Stimulated activated CD4-positive, alpha-beta T cell treated with anti-CD3 and anti-CD28 coated beads, Interleukin-1b, Interleukin-23, amount 100 ng/mL, for 1 hour (primary cell): ENCODE measurements around the gene KCNAB3.

ENCODE experiments used
- DNase-seq, 2 donors: peaks; one replicate each; pipeline ENCODE4 v3.0.0-alpha.2; 2020; ENCODE audit warnings: low read depth in 2 of 2

Gene KCNAB3

GRCh38 chr17:7903154-7904103, 26.2 kb downstream of the KCNAB3 start:
- no peak for DNase-seq

GRCh38 chr17:7897773-7898172, 31.9 kb downstream of the KCNAB3 start:
- no peak for DNase-seq

- no peak for DNase-seq
Observed at GRCh38 chr17:7897090-7897489, 32.6 kb downstream of the KCNAB3 start.

- no peak for DNase-seq
Observed at GRCh38 chr17:7894866-7895265, 34.8 kb downstream of the KCNAB3 start.

GRCh38 chr17:7894226-7894625, 35.4 kb downstream of the KCNAB3 start:
- no peak for DNase-seq

GRCh38 chr17:7893187-7893880, 36.3 kb downstream of the KCNAB3 start:
- DNase-seq = no peak

GRCh38 chr17:7889166-7889955, 40.3 kb downstream of the KCNAB3 start:
- DNase-seq = no peak

- DNase-seq = peak; percentile 13 to 38
Observed at GRCh38 chr17:7888184-7888920, 41.3 kb downstream of the KCNAB3 start, which contains the start of gene CHD3. CHD3 (plus strand) TSS chr17:7888789; CDS start chr17:7889001, 212 bp downstream.

- DNase-seq = peak; percentile 77 to 78
Observed at GRCh38 chr17:7887482-7888183, 42.0 kb downstream of the KCNAB3 start.

- DNase-seq = no peak
Observed at GRCh38 chr17:7887038-7887481, 42.6 kb downstream of the KCNAB3 start.

- DNase-seq = peak; percentile 21 to 22
Observed at GRCh38 chr17:7886227-7887037, 43.2 kb downstream of the KCNAB3 start.

GRCh38 chr17:7885367-7886226, 44.1 kb downstream of the KCNAB3 start:
- peak in 1 of 2 donors; percentile 21 for DNase-seq

- DNase-seq = no peak
Observed at GRCh38 chr17:7884581-7885366, 44.9 kb downstream of the KCNAB3 start.

- DNase-seq = no peak
Observed at GRCh38 chr17:7883781-7884386, 45.8 kb downstream of the KCNAB3 start.

GRCh38 chr17:7882629-7883028, 47.0 kb downstream of the KCNAB3 start:
- DNase-seq = no peak

- no peak for DNase-seq
Observed at GRCh38 chr17:7882068-7882467, 47.6 kb downstream of the KCNAB3 start.

- no peak for DNase-seq
Observed at GRCh38 chr17:7881276-7882054, 48.2 kb downstream of the KCNAB3 start.
